Measurements from ENCODE around the gene GGT6. TPM values are rescaled to one million over a fixed set of nuclear protein-coding genes. Genes with fewer than 3 reads are reported as not detected.

Gene GGT6
- total and polyA plus RNA-seq, 2 of the 13 experiments (the other 11 are each of a cell fraction or from before 2014, with no cell fraction given), result 0.16 to 0.80 TPM

DNA sequence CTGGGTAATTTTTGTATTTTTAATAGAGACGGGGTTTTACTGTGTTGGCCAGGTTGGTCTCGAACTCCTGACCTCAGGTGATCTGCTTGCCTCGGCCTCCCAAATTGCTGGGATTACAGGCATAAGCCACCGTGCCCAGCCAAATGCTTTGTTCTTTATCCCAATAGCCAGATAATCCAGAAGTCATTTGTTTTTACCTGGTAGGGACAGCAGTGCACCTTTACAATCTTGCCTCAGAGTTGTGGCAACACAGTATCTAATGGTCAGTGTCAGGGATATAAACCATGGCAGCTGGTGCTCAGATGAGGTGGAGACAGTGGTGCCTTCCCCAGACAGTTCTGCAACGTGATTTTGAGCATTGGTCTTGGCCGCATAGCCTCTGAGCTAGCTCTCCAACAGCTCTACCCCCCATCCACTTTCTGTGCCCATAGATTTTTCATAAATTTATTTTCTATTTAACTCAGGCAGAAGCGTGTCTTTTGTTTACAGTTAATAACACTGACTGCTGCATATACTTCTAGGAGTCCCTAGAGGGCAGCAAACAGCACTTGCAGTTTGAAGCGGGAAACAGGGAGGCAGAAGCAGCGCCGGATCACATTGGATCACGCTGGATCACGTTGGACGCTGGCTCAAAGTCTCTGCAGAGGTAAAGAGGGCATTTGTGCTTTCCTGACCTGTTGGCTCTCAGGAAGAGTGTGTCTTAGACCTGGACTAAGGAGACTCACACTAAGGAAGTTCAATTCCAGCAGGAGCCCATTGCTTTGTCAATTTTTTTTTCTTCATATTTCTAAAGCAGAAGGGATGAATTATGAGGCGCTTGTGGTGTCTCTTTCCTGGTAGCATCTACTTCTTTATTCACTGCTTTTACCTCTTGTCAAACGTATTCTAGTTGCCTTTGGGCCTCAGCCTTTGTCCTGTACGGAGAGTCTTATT is 5.1 kb upstream of the GGT6 start (continued):
- TF ChIP-seq, protein P1, sequence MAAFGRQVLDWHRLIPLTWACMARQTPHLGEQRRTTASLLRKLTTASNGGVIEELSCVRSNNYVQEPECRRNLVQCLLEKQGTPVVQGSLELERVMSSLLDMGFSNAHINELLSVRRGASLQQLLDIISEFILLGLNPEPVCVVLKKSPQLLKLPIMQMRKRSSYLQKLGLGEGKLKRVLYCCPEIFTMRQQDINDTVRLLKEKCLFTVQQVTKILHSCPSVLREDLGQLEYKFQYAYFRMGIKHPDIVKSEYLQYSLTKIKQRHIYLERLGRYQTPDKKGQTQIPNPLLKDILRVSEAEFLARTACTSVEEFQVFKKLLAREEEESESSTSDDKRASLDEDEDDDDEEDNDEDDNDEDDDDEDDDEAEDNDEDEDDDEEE (CRISPR knock-in tag; IDR thresholded peaks at IDR 0.05), result 0 out of 2 replicates have a peak, but pooled peaks have one; percentile 51
- TF ChIP-seq, protein P2, sequence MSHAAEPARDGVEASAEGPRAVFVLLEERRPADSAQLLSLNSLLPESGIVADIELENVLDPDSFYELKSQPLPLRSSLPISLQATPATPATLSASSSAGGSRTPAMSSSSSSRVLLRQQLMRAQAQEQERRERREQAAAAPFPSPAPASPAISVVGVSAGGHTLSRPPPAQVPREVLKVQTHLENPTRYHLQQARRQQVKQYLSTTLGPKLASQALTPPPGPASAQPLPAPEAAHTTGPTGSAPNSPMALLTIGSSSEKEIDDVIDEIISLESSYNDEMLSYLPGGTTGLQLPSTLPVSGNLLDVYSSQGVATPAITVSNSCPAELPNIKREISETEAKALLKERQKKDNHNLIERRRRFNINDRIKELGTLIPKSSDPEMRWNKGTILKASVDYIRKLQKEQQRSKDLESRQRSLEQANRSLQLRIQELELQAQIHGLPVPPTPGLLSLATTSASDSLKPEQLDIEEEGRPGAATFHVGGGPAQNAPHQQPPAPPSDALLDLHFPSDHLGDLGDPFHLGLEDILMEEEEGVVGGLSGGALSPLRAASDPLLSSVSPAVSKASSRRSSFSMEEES (CRISPR knock-in tag; IDR thresholded peaks at IDR 0.05), result 0 out of 2 replicates have a peak, but pooled peaks have one; percentile 31
- TF ChIP-seq ZNF563 (CRISPR knock-in tag; IDR thresholded peaks at IDR 0.05) (peak; percentile 47; the same call in 1 of the 2 replicates), ZNF775 (CRISPR knock-in tag; IDR thresholded peaks at IDR 0.05; ENCODE audit: borderline replicate concordance) (no peak), HES4 (CRISPR knock-in tag; IDR thresholded peaks at IDR 0.05; ENCODE audit: borderline replicate concordance) (peak; percentile 71; the same call in 1 of the 2 replicates), ZNF496 (CRISPR knock-in tag; IDR thresholded peaks at IDR 0.05; ENCODE audit: insufficient replicate concordance) (no peak), ZNF235 (CRISPR knock-in tag; IDR thresholded peaks at IDR 0.05; ENCODE audit: borderline replicate concordance) (no peak), ATF1 (CRISPR knock-in tag; IDR thresholded peaks at IDR 0.05) (no peak), ELF3 (CRISPR knock-in tag; IDR thresholded peaks at IDR 0.05) (peak; percentile 43; the same call in 1 of the 2 replicates), ZKSCAN1 (IDR thresholded peaks at IDR 0.05; ENCODE audit: low read length) (0 out of 2 replicates have a peak, but pooled peaks have one; percentile 22)
- TF ChIP-seq, protein P3, sequence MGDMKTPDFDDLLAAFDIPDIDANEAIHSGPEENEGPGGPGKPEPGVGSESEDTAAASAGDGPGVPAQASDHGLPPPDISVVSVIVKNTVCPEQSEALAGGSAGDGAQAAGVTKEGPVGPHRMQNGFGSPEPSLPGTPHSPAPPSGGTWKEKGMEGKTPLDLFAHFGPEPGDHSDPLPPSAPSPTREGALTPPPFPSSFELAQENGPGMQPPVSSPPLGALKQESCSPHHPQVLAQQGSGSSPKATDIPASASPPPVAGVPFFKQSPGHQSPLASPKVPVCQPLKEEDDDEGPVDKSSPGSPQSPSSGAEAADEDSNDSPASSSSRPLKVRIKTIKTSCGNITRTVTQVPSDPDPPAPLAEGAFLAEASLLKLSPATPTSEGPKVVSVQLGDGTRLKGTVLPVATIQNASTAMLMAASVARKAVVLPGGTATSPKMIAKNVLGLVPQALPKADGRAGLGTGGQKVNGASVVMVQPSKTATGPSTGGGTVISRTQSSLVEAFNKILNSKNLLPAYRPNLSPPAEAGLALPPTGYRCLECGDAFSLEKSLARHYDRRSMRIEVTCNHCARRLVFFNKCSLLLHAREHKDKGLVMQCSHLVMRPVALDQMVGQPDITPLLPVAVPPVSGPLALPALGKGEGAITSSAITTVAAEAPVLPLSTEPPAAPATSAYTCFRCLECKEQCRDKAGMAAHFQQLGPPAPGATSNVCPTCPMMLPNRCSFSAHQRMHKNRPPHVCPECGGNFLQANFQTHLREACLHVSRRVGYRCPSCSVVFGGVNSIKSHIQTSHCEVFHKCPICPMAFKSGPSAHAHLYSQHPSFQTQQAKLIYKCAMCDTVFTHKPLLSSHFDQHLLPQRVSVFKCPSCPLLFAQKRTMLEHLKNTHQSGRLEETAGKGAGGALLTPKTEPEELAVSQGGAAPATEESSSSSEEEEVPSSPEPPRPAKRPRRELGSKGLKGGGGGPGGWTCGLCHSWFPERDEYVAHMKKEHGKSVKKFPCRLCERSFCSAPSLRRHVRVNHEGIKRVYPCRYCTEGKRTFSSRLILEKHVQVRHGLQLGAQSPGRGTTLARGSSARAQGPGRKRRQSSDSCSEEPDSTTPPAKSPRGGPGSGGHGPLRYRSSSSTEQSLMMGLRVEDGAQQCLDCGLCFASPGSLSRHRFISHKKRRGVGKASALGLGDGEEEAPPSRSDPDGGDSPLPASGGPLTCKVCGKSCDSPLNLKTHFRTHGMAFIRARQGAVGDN (CRISPR knock-in tag; IDR thresholded peaks at IDR 0.05), result peak; percentile 17; the same call in 1 of the 2 replicates
- TF ChIP-seq, protein P4, sequence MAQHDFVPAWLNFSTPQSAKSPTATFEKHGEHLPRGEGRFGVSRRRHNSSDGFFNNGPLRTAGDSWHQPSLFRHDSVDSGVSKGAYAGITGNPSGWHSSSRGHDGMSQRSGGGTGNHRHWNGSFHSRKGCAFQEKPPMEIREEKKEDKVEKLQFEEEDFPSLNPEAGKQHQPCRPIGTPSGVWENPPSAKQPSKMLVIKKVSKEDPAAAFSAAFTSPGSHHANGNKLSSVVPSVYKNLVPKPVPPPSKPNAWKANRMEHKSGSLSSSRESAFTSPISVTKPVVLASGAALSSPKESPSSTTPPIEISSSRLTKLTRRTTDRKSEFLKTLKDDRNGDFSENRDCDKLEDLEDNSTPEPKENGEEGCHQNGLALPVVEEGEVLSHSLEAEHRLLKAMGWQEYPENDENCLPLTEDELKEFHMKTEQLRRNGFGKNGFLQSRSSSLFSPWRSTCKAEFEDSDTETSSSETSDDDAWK (CRISPR knock-in tag; IDR thresholded peaks at IDR 0.05), result no peak
- TF ChIP-seq, protein P5, sequence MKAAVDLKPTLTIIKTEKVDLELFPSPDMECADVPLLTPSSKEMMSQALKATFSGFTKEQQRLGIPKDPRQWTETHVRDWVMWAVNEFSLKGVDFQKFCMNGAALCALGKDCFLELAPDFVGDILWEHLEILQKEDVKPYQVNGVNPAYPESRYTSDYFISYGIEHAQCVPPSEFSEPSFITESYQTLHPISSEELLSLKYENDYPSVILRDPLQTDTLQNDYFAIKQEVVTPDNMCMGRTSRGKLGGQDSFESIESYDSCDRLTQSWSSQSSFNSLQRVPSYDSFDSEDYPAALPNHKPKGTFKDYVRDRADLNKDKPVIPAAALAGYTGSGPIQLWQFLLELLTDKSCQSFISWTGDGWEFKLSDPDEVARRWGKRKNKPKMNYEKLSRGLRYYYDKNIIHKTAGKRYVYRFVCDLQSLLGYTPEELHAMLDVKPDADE (CRISPR knock-in tag; IDR thresholded peaks at IDR 0.05), result no peak
- TF ChIP-seq, protein P6, sequence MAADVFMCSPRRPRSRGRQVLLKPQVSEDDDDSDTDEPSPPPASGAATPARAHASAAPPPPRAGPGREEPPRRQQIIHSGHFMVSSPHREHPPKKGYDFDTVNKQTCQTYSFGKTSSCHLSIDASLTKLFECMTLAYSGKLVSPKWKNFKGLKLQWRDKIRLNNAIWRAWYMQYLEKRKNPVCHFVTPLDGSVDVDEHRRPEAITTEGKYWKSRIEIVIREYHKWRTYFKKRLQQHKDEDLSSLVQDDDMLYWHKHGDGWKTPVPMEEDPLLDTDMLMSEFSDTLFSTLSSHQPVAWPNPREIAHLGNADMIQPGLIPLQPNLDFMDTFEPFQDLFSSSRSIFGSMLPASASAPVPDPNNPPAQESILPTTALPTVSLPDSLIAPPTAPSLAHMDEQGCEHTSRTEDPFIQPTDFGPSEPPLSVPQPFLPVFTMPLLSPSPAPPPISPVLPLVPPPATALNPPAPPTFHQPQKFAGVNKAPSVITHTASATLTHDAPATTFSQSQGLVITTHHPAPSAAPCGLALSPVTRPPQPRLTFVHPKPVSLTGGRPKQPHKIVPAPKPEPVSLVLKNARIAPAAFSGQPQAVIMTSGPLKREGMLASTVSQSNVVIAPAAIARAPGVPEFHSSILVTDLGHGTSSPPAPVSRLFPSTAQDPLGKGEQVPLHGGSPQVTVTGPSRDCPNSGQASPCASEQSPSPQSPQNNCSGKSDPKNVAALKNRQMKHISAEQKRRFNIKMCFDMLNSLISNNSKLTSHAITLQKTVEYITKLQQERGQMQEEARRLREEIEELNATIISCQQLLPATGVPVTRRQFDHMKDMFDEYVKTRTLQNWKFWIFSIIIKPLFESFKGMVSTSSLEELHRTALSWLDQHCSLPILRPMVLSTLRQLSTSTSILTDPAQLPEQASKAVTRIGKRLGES (CRISPR knock-in tag; IDR thresholded peaks at IDR 0.05; ENCODE audit: borderline replicate concordance), result no peak
